Activated CD4-positive, alpha-beta T cell treated with anti-CD3 and anti-CD28 coated beads, Interleukin-2, Interleukin-6, amounts not matched to agents 100 ng/mL and 50 ng/mL, durations not matched to agents 16 hours and 8 hours (primary cell): ENCODE measurements around the gene TNFRSF25.

Experiments used
- DNase-seq: peaks from one replicate; pipeline ENCODE4 v3.0.0-alpha.2; 2020

Gene TNFRSF25

DNA sequence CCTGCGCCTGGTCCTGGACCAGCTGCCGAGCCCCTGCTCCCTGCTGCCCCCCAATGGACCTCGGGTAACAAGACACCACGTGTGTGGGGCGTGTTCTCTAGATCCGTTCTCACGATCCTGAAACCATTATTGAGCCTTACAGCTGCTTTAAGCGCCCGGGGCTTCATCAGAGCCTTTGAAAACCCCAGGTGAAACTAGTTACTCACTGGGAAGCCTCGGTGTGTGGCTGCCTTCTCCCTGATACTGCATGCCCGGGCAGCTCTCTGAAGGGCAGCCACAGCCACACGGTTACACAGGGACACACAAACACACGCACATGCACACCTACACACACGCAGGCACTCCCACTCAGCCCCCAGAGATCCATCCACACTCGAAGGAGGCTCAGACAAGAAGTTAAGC is 51.5 kb downstream of the TNFRSF25 start:
- DNase-seq, result peak; percentile 58

- no peak for DNase-seq
These were observed 53.1 kb downstream of the TNFRSF25 start for GRCh38 chr1:6412896-6413295.
